Muscle of leg (tissue), 11 donors: ENCODE results near the gene COG3. TPM values are rescaled to one million over a fixed set of nuclear protein-coding genes. Genes with fewer than 3 reads are reported as not detected.

ENCODE experiments used
- DNase-seq: peaks from one replicate; pipeline ENCODE4 v3.0.0; 2013
- H3K27ac ChIP-seq: one replicate; pipeline ENCODE4 v1.5.1; 2013; ENCODE audit warnings: mild to moderate bottlenecking, low read length, control low read depth
- H3K27me3 ChIP-seq: one replicate; pipeline ENCODE4 v1.6.1; 2013; ENCODE audit warnings: low read length; ENCODE audit not compliant: control insufficient read depth, insufficient read depth
- H3K36me3 ChIP-seq: one replicate; pipeline ENCODE4 v1.6.1; 2013; ENCODE audit warnings: low read length; ENCODE audit not compliant: control insufficient read depth, insufficient read depth
- H3K4me1 ChIP-seq: one replicate; pipeline ENCODE4 v1.6.1; 2013; ENCODE audit warnings: low read length; ENCODE audit not compliant: control insufficient read depth, insufficient read depth
- H3K4me3 ChIP-seq: one replicate; pipeline ENCODE4 v1.5.1; 2013; ENCODE audit warnings: low read length, control low read depth
- H3K9me3 ChIP-seq: replicated peaks from 2 replicates; pipeline ENCODE4 v1.6.1; 2013; ENCODE audit warnings: low read depth, low read length; ENCODE audit not compliant: control insufficient read depth
- WGBS: methylation state at CpG from one replicate; pipeline ENCODE4 v1.1.5; 2013; ENCODE audit warnings: missing lambda C conversion rate; ENCODE audit not compliant: insufficient coverage; 5-methylcytosine and 5-hydroxymethylcytosine counted together
- polyA plus RNA-seq, 8 donors: library from polyadenylated mRNA; unstranded; fragments of 120-200 nt; gene quantifications; one replicate each; pipeline versions ENCODE4 v1.2.1 to v1.2.3, GENCODE V29; 2013; ENCODE audit warnings: inconsistent platforms in 1 of 8, low replicate concordance in 1 of 8; ENCODE audit not compliant: insufficient read length in 8 of 8, insufficient read depth in 1 of 8
- total RNA-seq: library from RNA; stranded (reverse); fragments of 120-200 nt; gene quantifications from one replicate; pipeline ENCODE4 v1.2.4, GENCODE V29; 2013

COG3 gene
- total and polyA plus RNA-seq, 9 donors, result 17.6 to 27.4 (median 20.4) TPM

DNA sequence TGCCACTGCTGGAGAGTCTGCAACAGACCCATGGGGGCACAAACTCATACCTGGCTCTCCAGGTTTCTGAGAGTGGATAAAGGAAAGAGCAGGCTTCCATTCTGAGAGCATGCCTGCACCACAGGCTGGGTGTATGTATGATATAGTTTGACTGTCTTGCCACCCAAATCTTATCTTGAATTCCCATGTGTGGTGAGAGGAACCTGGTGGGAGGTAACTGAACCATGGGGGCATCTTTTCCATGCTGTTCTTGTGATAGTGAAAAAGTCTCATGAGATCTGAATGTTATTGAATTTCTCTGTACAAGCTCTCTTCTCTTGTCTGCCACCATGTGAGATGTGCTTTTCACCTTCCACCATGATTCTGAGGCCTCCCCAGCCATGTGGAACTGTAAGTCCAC lies 100.6 kb downstream of the COG3 start:
- Histone ChIP-seq H3K9me3 (no peaks in the 10 kb centered on the region), H3K4me1 (no peaks in the 10 kb centered on the region), H3K4me3 (no peak overlapping the region), H3K27ac (no peak overlapping the region), H3K27me3 (no peaks in the 10 kb centered on the region), H3K36me3 (no peaks in the 10 kb centered on the region)
- DNase-seq, result no peak

DNA sequence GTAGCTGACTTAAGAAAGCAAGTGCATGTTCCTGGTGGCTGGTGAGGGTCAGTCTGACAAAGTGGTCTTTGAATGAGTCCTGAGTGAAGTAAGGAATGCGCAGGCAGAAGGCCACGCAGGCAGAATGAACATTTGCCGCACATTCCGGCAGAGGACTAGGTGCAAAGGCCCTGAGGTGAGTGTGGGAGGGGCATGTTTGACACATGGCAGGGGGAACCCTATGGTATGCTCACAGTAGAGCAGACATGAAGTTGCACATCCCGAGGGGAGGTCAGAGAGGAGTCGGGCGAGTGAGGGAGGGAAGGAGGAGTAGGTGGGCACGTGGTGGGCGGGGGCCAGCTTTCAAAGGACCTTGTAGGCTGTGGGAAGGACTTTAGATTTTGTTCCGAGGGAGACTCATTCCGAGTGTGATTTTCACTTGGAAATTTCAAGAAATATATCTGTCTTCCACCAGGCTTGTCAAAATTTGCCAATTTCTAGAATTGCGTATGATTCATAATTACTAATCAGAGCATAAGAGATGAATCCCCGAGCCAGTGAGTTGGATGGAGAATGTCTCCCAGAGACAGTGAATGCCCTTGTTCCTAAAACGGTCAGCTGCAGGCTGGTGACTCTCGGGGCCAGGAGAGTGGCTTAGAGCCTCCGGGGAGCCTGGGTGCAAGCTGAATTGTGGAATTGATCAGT lies 110.5 kb downstream of the COG3 start:
- H3K4me3 ChIP-seq, result no peak overlapping the region
- H3K36me3 ChIP-seq, result no peaks in the 10 kb centered on the region
- H3K9me3 ChIP-seq, result no peaks in the 10 kb centered on the region
- H3K4me1 ChIP-seq, result no peaks in the 10 kb centered on the region
- 84% methylated on average over 11 of the region's 16 CpGs for WGBS
- DNase-seq, result no peak
- H3K27ac ChIP-seq, result no peak overlapping the region
- H3K27me3 ChIP-seq, result no peaks in the 10 kb centered on the region

- Histone ChIP-seq H3K9me3 (no peaks in the 10 kb centered on the region), H3K27me3 (no peaks in the 10 kb centered on the region), H3K4me3 (no peak overlapping the region), H3K36me3 (no peaks in the 10 kb centered on the region), H3K4me1 (no peaks in the 10 kb centered on the region), H3K27ac (no peak overlapping the region)
- DNase-seq, result no peak
- WGBS, result no CpG with 5 or more reads among the region's 1 CpG
Observed at GRCh38 chr13:45575830-45576180, 111.1 kb downstream of the COG3 start.

- H3K4me3 ChIP-seq, result no peak overlapping the region
- no peak for DNase-seq
- WGBS, result 87% methylated on average over 3 of the region's 4 CpGs
- no peaks in the 10 kb centered on the region for H3K9me3 ChIP-seq
- H3K36me3 ChIP-seq, result no peaks in the 10 kb centered on the region
- no peaks in the 10 kb centered on the region for H3K4me1 ChIP-seq
- H3K27me3 ChIP-seq, result no peaks in the 10 kb centered on the region
- H3K27ac ChIP-seq, result no peak overlapping the region
Observed at GRCh38 chr13:45576466-45576865, 111.7 kb downstream of the COG3 start.

GRCh38 chr13:45582408-45583076 lies 117.8 kb downstream of the COG3 start:
- peaks cover 3% of the 10 kb centered on the region for H3K27me3 ChIP-seq
- WGBS, result no CpG with 5 or more reads among the region's 3 CpGs
- no peak overlapping the region for H3K4me3 ChIP-seq

GRCh38 chr13:45584816-45585215 lies 120.1 kb downstream of the COG3 start:
- Histone ChIP-seq H3K4me3 (no peak overlapping the region), H3K4me1 (no peaks in the 10 kb centered on the region), H3K9me3 (no peaks in the 10 kb centered on the region), H3K27me3 (peaks cover 3% of the 10 kb centered on the region), H3K27ac (no peak overlapping the region), H3K36me3 (no peaks in the 10 kb centered on the region)
- DNase-seq, result no peak
- WGBS, result 92% methylated on average over 6 of the region's 6 CpGs

More at GRCh38 chr13:45582408-45583076, 117.8 kb downstream of the COG3 start:
- Histone ChIP-seq H3K36me3 (no peaks in the 10 kb centered on the region), H3K27ac (no peak overlapping the region), H3K9me3 (no peaks in the 10 kb centered on the region), H3K4me1 (no peaks in the 10 kb centered on the region)
- DNase-seq, result no peak

Other genes with a start within 250 kb of the COG3 start
- 6,059 TPM for gene TPT1, start 123.8 kb upstream of the COG3 start, total RNA-seq
- gene TPT1, start 123.8 kb upstream of the COG3 start, polyA plus RNA-seq, result 1,000 to 10,000 TPM; 7,457 to 9,795 (median 8,327) TPM
- gene SLC25A30, start 46.6 kb upstream of the COG3 start, total RNA-seq, result 11.6 TPM
- gene SLC25A30, start 46.6 kb upstream of the COG3 start, polyA plus RNA-seq, result 10 to 100 TPM; 11.6 to 19.6 (median 14.6) TPM
- gene ERICH6B, start 150.8 kb downstream of the COG3 start, total RNA-seq, result not detected
- gene ERICH6B, start 150.8 kb downstream of the COG3 start, polyA plus RNA-seq, result 1 to 10 TPM in 3 of 8 donors, under 1 TPM in 5; 0.35 to 2.4 (median 0.76) TPM
- gene CBY2, start 237.4 kb downstream of the COG3 start, total RNA-seq, result not detected
- gene CBY2, start 237.4 kb downstream of the COG3 start, polyA plus RNA-seq, result not detected